GM19468 (cell line): ENCODE results near the gene ADAP1.
"Not testable (repeated sequence)": the region's sequence is repeated elsewhere in the genome, so short reads cannot be mapped to it uniquely, and the experiment has no call there.

Experiments used
- ATAC-seq: cut with Tn5 transposase; IDR thresholded peaks from one replicate; pipeline ENCODE4 v1.9.1; 2021; ENCODE audit warnings: mild to moderate bottlenecking, moderate library complexity, moderate number of reproducible peaks; ENCODE audit not compliant: unreplicated experiment; ENCODE audit errors: extremely low read depth

Gene ADAP1

DNA sequence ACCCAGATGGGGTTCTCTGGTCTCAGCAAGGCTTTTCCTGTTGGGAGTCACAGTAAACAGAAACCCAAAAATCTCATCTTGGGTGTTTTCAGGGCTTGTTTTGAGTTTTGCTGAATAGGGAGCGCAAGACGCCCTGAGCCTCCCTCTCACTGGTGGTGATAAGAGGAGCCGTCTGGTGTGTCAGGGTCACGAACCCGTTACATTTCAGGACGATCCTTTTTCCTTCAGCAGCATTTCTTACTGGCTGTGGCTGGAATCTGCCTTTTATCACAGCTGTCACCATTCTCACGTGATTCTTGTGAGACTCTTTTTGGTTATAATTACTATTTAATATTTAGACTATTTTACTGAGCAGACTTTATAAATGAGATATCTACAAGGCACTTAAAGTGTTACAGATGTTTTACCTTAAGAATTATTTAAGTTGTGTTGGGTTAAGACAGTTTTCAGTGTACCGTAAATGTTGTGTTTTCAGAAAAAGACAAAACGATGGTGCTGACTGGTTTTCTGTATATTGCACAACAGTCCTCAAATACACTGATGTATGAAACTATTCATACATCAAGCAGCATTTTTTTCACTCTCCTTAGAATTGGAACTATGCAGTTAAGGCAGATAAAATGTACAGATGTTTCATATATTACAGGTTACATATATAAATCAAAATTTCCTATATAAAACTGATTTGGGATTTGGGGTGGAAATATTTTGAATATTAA is 80.3 kb downstream of the ADAP1 start:
- ATAC-seq: no peak

DNA sequence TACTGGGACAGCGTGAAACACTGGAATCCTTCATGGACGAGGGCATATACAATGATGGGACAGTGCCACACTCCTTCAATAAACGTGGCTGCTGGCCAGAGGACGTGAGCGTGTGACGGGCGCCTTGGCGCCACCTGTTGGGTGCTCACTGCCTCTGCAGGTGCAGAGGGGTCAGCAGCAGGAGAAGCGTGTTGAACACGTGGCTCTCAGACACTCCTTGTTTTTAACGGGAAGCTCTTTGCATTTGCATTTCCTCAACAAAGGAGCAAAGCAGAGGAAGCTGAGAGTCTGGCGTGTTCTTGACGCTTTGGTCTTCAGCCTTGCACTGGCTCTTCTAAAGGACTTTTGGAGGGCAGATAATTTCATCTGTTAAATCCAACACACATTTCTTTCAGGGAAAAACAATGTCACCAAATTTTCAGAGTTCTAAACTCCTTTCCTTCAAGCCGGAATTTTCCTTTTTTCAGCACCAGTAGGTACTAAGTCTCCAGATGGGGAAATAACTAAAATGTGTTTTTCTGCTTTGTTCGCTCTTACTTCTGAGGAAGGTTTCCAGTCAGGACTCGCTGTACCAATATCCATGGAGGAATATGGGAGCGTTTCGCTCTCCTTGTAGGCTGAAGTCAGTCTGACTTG is 81.0 kb downstream of the ADAP1 start:
- no peak for ATAC-seq

DNA sequence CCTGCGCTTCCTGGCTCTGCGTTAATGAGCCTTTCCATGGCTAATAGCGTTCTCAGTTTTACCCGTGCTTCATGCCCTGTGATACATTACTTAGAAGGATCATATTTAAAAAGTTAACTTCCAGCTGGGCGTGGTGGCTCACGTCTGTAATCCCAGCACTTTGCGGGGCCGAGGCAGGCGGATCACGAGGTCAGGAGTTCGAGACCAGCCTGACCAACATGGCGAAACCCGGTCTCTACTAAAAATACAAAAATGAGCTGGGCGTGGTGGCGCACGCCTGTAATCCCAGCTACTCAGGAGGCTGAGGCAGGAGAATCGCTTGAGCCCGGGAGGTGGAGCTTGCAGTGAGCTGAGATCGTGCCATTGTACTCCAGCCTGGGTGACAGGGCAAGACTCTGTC is 81.8 kb downstream of the ADAP1 start:
- ATAC-seq: not testable (repeated sequence)

DNA sequence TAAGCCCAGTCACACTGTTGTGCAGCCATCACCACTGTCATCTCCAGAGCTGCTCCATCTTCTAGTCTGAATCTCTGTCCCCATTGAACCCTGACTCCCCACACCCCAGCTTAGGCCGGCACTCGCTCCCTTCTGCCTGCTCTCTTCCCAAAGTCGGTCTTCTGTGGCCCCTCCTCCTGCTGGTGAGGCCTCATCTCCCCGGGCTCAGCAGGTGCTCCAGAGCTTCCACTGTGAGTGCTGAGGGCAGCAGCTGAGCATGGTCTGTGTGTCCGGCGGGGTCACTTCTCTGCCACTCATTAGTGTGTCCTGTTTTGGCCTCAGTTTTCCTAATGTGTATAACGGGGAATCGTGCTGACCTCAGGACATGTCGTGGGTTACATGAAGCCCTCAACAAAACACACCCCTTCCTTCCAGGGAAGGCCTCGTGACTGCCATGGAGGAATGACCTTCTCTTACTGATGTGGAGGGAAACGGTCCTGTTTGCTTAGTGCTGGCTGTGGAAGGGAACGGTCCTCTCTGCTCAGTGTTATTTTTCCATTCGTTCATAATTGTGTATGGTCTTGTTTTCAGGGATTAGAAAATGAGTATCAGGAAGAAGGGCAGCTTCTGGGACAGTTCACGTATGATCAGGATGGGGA is 82.5 kb downstream of the ADAP1 start:
- no peak for ATAC-seq

DNA sequence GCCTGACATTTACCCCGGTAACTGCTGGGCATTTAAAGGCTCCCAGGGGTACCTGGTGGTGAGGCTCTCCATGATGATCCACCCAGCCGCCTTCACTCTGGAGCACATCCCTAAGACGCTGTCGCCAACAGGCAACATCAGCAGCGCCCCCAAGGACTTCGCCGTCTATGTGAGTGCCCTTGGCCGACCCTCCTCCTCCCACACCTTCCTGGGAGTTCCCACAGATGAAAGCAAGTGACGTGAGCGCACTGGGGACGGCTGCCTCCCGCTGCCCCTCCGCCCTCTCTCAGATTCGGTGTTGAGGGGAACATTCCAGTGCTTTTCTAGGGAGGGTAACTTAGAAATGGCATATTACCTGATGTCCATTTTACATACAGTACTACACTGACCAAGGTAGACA is 85.1 kb downstream of the ADAP1 start:
- ATAC-seq: no peak

DNA sequence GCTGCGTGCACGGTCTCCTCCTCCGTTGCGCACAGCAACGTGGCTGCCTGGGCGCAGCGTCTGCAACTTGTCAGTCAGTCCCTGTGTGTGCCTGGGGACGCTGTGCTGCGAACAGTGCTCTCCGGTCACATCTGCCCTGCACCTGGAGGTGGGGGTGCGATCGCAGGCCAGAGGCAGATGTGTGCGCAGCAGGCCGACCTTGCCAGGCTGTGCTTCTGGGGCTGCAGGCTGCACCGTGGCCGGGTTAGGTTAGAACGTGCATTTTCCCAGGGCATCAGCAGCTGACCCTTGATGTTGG is 86.3 kb downstream of the ADAP1 start:
- ATAC-seq: no peak

DNA sequence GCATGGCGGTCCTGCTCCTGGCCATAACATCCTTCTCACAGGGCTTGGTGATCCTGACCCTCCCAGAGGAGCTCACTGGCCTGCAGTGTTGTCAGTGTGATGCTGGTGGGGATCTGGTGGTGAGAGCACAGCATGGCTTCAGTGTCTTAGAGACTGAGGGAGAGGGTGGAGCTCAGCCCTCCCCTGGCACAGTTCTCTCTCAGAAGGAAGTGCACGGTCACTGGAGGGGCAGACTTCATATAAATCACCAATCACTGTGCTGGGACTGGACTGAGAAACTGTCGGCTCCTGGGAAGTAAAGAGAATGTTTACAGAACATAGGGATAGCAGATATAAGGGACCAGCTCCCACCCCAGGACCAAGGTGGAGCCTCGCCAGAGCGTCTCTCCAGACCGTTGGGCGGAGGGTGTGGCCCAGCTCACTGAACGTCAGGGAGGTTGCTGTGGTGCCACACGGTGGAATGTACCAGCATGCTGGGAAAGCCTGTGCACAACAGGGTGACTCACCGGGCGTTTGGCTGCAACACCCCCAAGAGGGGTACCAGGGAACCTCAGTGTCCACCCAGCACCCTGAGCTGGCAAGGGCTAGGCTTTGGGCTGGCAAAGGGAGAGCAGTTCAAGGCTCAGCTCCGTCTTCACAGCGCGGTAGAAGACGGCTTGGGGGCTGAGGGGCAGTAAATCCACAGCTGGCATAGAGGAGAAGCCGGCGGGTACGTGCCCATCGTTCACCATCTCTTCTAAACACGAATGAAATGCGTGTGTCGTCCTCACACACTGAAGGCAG is 86.9 kb downstream of the ADAP1 start:
- ATAC-seq: no peak

DNA sequence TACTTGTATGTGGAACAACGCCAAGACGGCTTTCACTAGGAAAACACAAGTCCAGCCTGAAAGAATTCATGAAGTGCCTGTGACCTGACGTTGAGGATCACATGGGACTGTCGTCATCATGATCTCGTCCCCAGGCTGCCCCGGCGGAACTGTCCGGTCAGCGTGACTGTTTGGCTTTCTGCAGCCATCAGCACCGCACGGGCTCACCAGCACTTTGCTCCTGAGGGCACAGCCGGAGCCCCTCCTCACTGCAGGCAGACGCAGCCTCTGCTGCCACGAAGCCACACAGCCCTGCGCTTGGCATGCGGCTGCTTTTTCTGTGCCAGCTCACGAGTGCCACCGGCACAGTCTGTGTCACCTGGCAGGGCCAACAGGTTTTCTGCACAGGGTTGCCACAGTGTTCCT is 87.5 kb downstream of the ADAP1 start:
- no peak for ATAC-seq

DNA sequence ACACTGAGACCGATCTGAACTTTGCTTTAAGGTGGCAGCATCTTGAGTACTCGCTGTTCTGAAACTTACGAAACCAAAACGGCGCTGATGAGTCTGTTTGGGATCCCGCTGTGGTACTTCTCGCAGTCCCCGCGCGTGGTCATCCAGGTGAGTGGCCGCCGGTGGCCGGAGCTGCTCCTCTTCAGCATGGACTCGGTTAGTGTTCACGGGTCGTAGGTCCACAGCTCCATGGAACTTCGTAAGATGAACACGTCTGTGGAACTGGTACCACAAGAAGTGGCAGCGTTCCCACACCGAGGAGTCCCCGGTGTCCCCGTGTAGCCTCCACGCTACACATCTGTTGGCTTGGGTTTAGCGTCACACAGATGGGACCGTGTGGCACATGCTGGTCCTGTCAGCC is 88.6 kb downstream of the ADAP1 start:
- ATAC-seq: no peak

DNA sequence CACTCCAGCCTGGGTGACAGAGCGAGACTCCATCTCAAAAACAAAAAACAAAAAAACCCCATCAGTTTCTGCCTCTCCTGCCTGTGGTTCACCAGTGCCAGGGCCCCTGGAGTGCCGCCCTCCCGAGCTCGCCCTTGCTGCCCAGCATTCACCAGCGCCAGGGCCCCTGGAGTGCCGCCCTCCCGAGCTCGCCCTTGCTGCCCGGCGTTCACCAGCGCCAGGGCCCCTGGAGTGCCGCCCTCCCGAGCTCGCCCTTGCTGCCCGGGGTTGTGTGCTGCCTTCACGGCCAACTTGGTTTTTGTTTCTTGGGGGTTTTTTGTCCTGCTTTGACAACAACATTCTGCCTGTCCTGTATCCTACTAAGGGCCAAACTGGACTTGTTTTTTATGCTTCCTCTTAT is 91.4 kb downstream of the ADAP1 start:
- no peak for ATAC-seq

DNA sequence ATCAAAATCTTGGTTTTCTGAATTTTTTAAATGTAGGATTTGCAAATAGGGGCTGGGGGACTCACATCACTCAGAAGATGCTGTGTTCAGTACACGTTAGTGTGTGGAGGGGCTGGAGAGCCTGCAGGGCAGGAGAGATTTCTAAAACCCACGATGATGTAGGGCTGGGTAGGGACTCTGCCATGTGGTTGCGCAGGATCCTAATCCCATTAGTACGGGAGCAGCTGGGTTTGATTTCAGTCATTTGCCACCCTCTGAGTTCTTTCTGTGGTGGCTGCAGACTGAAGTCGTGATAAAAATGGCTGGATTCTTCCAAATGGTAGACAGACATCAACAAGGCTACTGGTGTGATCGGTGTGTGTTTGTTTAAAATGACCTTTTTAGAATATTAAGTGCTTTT is 92.3 kb downstream of the ADAP1 start:
- no peak for ATAC-seq

DNA sequence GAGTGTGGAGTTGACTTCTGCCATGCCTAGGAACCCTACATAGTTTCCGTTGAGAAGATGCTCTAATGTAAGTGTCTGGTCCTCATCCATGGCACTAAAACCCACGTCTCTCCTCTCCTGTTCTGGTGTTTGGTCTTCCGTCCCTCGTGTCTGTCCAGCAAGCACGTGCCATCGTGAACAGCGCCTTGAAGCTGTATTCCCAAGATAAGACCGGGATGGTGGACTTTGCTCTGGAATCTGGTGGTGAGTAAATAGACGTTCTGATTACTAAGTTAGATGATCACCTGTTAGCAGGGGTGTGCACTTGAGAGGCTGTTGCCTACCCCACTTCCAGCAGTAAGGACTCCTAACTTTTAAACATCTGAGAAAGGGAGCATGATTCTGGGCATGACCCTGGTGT is 93.3 kb downstream of the ADAP1 start:
- ATAC-seq: no peak

DNA sequence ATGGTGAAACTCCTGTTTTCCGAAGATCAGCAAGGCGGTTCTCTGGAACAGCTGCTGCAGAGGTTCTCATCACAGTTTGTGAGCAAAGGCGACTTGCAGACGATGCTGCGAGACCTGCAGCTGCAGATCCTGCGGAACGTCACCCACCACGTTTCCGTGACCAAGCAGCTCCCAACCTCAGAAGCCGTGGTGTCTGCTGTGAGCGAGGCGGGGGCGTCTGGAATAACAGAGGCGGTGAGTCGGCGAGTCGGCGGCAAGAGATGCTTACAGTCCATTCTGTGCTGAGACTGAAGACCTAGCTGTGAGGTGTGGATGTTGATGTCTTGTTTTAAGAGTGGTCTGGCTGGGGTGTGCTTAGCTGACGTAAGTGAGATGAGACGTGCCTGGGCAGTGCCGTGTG is 94.3 kb downstream of the ADAP1 start:
- ATAC-seq: no peak

DNA sequence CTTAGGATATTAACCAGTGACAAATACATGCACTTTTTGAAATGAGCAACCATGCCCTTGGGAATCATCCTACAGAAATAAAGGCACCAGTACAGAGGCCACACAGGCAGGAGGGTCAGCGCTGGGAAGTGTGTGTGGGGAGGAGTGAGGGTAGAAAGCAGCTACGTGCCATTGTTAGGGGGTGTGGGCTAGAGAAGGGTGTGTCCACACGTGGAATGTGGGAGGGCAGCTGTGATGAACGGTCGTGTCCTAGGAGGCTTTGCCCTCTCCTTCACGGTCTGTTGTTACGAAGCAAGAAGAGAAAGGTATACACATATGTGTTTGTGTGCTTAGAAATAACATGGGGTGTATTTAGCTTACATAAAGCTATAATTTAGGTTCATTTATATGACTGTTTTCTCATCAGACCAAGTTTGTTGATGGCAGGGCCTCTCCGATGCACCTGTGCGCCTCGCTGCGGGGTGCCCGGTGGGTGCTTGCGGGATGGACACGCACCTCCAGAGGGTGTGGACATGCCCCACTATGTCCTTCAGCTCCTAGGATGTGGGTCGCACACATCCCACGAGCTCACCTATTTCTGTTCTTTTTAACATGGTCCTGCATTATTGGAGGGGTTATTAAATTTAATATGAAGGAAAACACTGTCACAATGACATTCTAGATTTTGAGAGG is 95.0 kb downstream of the ADAP1 start:
- ATAC-seq: no peak

DNA sequence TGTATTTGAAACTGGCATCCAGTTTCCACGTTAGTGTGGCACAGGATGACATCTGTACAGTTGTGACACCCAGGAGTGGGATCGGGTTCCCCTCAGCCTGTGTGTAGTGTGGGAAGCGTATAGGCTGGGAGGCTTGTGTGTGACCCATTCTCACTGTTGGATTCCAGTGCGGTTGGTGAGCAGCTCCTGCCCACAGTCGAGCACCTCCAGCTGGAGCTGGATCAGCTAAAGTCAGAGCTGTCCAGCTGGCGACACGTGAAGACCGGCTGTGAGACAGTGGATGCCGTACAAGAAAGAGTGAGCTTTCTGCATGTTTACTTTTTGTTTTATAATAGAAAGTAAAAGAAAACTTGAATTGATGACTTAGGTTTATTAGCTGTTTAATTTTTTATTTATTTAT is 96.8 kb downstream of the ADAP1 start:
- no peak for ATAC-seq

DNA sequence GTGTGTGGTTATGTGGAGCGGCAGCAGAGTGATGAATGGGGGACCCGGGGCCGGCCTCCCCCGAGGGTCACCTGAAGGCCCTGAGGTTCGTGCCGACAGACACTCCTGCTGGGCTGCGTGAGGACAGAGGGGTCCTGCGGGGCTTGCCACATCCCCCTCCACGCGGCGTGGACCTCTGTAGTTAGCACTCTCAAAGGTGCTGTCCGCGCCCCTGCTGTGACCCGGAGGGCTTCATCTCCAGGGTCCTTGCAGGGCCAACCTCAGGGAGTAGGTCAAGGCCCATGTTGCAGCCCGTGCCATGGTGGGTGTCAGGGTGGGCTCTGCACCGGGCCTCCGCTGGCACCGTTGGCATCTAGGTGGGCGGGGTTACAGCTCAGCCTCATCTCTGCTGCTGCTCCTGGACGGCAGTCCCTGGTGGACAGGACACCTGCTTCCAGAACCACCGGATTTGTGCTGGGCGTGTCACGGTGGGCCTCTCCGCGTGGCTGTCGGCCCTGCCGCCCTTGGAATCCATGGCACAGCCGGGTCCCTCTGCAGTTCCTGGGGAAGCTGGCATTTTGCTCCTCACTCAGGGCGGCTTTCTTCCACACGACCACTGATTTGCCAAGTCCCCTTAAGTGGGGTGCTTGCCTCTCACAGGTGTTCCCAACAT is 97.9 kb downstream of the ADAP1 start:
- no peak for ATAC-seq

DNA sequence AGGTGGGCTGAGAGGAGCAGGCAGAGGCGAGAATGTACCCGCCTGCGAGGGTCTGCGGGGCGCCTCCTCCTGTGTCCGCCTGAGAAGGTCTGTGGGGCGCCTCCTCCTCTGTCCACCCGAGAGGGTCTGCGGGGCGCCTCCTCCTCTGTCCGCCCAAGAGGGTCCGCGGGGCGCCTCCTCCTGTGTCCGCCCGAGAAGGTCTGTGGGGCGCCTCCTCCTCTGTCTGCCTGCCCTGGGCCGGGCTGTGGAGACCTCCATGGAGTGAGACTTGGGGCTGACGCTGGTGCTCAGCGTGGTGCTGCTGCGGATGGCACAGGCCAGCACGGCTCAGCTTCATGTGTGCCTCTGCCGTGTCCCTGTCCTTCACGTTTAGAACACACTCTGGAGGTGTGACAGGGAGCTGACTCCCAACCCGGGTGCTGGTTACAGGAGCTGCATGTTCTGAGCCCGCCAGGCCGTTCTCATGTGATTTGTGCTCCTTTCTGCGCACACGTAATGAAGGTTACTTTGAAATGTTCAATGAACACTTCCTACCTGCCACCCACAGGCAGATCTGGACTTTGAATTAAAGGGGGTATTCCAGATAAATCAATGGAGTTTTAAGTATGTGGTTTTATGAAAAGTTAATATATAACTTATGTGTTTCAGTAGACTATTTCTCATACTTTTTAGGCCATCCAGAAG is 98.7 kb downstream of the ADAP1 start:
- ATAC-seq: no peak

DNA sequence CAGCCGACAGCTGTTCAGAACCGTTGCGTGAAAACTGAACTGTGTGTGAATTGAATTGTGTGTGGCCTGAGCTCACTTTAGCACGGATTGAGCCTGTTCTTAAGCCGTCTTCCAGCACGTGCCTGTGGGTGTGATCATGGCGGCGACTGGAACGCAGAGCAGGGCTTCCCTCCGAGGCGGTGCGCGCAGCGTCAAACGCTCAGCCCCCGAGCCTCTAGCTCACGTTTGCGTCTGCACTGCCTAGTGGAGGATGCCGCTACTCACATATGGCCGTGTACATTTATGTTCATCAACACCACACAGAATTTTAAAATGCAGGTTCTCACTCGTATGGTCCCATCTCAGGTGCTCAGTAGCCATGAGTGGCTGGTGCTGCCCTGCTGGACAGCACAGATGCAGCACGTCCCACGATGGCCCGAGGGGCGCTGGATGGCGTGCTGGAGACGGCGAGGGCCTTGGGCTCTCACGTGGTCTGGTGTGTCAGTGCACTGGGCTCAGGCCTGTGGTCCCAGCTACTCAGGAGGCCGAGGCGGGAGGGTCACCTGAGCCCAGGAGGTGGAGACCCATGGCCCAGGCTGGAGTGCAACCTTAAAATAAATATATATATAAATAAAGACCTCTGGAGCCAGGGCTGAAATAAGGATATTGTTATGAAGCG is 100.2 kb downstream of the ADAP1 start:
- ATAC-seq: no peak
